ENCODE data around the gene PNKD. TPM values are rescaled to one million over a fixed set of nuclear protein-coding genes. Genes with fewer than 3 reads are reported as not detected.

The PNKD gene
- total RNA-seq, 4 donors from 2014 or later: 40.3 to 74.1 (median 56.5) TPM

- Histone ChIP-seq H3K27me3 (no peaks in the 10 kb centered on the region), H3K4me1 (peaks cover 2 to 5% (median 3%) of the 10 kb centered on the region in 4 donors), H3K27ac (replicated peaks in 1 of 4) (no peak overlapping the region), H3K36me3 (no peaks in the 10 kb centered on the region), H3K9me3 (no peaks in the 10 kb centered on the region), H3K4me3 (no peak overlapping the region)
- no peak for TF ChIP-seq CTCF (IDR thresholded peaks at IDR 0.05)
- no peak for TF ChIP-seq EP300 (IDR thresholded peaks at IDR 0.05)
- TF ChIP-seq POLR2AphosphoS5 (IDR thresholded peaks at IDR 0.05): no peak
- no peak for TF ChIP-seq POLR2A (IDR thresholded peaks at IDR 0.05; ENCODE audit: low read depth)
- DNase-seq (ENCODE audit: extremely low spot score): no peak
- 100% methylated on average over 1 of the region's 1 CpG for WGBS
- intact Hi-C loops (cut with DNase I): no loop called here
Measured at GRCh38 chr2:218317303-218317630, 46.9 kb downstream of the PNKD start.

- H3K36me3 ChIP-seq: no peaks in the 10 kb centered on the region
- H3K4me3 ChIP-seq: no peak overlapping the region
- TF ChIP-seq CTCF (IDR thresholded peaks at IDR 0.05) (no peak), EP300 (IDR thresholded peaks at IDR 0.05) (no peak), POLR2A (IDR thresholded peaks at IDR 0.05; ENCODE audit: low read depth) (no peak)
- peaks cover 7 to 11% (median 8%) of the 10 kb centered on the region in 4 donors for H3K4me1 ChIP-seq
- intact Hi-C loops (cut with DNase I): no loop called here
- no peak overlapping the region for H3K27ac ChIP-seq (replicated peaks in 1 of 4)
- no peak for DNase-seq (ENCODE audit: extremely low spot score)
- no peaks in the 10 kb centered on the region for H3K27me3 ChIP-seq
- 91% methylated on average over 4 of the region's 4 CpGs for WGBS
- no peaks in the 10 kb centered on the region for H3K9me3 ChIP-seq
Measured at GRCh38 chr2:218317835-218318234, 47.5 kb downstream of the PNKD start.

- Histone ChIP-seq H3K4me1 (peaks cover 7 to 12% (median 11%) of the 10 kb centered on the region in 4 donors), H3K36me3 (no peaks in the 10 kb centered on the region), H3K27me3 (no peaks in the 10 kb centered on the region), H3K9me3 (no peaks in the 10 kb centered on the region), H3K27ac (replicated peaks in 1 of 4) (no peak overlapping the region), H3K4me3 (no peak overlapping the region)
- intact Hi-C loops (cut with DNase I): no loop called here
- WGBS: 100% methylated on average over 1 of the region's 7 CpGs
- DNase-seq (ENCODE audit: extremely low spot score): no peak
- TF ChIP-seq CTCF (IDR thresholded peaks at IDR 0.05): no peak
Measured at GRCh38 chr2:218318241-218318640, 47.9 kb downstream of the PNKD start.

GRCh38 chr2:218319813-218320365, 49.6 kb downstream of the PNKD start:
- intact Hi-C loops (cut with DNase I): loop anchor here (5.0 kb wide), 1 partner anchor 42 kb away; no protein-coding TSS in a partner anchor

More at GRCh38 chr2:218319813-218320365, 49.6 kb downstream of the PNKD start:
- Histone ChIP-seq H3K9me3 (no peaks in the 10 kb centered on the region), H3K27ac (replicated peaks in 1 of 4) (no peak overlapping the region), H3K4me1 (peaks cover 17 to 26% (median 24%) of the 10 kb centered on the region in 4 donors), H3K4me3 (no peak overlapping the region), H3K36me3 (no peaks in the 10 kb centered on the region), H3K27me3 (no peaks in the 10 kb centered on the region)
- TF ChIP-seq POLR2AphosphoS5 (IDR thresholded peaks at IDR 0.05) (no peak), CTCF (IDR thresholded peaks at IDR 0.05) (no peak), POLR2A (IDR thresholded peaks at IDR 0.05; ENCODE audit: low read depth) (no peak), EP300 (IDR thresholded peaks at IDR 0.05) (no peak)
- no peak for DNase-seq (ENCODE audit: extremely low spot score)
- 73% methylated on average over 6 of the region's 6 CpGs for WGBS

Measured in esophagus muscularis mucosa (tissue), 4 donors.